Gastrocnemius medialis (tissue), 4 donors: ENCODE data around the gene CTTNBP2.

Source experiments
- POLR2A ChIP-seq, 2 donors: fragments of 450-650 bp; IDR thresholded peaks; one replicate each; pipeline ENCODE4 v1.6.1; 2017; ENCODE audit warnings: antibody characterized with exemption in 2 of 2, mild to moderate bottlenecking in 2 of 2, moderate library complexity in 2 of 2
- TF ChIP-seq, protein P1 (sequence below), 5 experiments: fragments of 450-650 bp in 3 of 5; fragments of 200-600 bp in 2 of 5; sonication (generic) in 2 of 5; IDR thresholded peaks in 4 of 5; conservative IDR thresholded peaks in 1 of 5; 1 replicate in 4 of 5; 2 replicates in 1 of 5; pipeline ENCODE4 v1.5.1; 2016 to 2019; ENCODE audit warnings: antibody characterized with exemption in 5 of 5, mild to moderate bottlenecking in 3 of 5, moderate library complexity in 3 of 5

DNA sequence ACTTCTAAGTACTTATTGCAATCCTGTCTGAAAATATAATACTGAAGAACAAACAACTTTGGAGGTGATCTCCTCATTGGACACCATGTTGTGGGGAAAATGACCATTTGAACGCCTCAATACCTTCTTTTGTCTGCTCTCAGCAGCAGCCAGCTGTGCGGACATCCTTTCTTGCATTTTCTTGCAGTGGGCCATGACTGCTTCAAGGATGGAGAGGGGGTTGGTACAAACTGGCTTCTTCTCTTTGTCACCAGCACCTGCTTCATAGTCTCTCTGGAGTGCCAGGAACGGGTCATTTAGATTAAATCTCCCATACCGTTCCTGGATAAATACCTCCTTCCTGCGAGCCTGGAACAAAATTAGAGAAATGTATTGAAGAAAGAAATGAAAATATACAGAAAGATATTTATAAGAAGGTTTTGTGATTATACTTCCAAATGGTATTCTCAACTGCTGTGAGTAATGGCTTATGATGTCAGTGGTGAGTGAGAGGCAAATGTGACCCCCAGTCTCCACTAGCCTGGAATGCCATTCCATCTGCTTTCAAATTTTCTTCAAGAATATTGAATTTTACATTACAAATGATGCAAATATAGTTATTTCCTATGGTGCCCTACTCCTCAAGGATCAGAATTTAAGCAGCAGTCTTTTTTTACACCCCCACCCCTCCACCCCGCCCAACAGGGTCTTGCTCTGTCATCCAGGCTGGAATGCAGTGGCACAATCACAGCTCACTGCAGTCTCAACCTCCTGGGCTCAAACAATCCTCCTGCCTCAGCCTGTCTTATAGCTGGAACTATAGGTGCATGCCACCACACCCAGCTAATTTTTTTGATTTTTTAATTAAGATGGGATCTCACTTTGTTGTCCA lies 62.4 kb downstream of the CTTNBP2 start:
- TF ChIP-seq, protein P1, sequence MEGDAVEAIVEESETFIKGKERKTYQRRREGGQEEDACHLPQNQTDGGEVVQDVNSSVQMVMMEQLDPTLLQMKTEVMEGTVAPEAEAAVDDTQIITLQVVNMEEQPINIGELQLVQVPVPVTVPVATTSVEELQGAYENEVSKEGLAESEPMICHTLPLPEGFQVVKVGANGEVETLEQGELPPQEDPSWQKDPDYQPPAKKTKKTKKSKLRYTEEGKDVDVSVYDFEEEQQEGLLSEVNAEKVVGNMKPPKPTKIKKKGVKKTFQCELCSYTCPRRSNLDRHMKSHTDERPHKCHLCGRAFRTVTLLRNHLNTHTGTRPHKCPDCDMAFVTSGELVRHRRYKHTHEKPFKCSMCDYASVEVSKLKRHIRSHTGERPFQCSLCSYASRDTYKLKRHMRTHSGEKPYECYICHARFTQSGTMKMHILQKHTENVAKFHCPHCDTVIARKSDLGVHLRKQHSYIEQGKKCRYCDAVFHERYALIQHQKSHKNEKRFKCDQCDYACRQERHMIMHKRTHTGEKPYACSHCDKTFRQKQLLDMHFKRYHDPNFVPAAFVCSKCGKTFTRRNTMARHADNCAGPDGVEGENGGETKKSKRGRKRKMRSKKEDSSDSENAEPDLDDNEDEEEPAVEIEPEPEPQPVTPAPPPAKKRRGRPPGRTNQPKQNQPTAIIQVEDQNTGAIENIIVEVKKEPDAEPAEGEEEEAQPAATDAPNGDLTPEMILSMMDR (IDR thresholded peaks at IDR 0.05 in 4 of 5, conservative IDR thresholded peaks at IDR 0.05 in 1 of 5) = no peak
- TF ChIP-seq POLR2A (IDR thresholded peaks at IDR 0.05) = no peak
